ENCODE measurements around the gene RMI1.
A peak's percentile ranks its signal among the peaks of the same experiment; 100 is the strongest.

RMI1 gene

DNA sequence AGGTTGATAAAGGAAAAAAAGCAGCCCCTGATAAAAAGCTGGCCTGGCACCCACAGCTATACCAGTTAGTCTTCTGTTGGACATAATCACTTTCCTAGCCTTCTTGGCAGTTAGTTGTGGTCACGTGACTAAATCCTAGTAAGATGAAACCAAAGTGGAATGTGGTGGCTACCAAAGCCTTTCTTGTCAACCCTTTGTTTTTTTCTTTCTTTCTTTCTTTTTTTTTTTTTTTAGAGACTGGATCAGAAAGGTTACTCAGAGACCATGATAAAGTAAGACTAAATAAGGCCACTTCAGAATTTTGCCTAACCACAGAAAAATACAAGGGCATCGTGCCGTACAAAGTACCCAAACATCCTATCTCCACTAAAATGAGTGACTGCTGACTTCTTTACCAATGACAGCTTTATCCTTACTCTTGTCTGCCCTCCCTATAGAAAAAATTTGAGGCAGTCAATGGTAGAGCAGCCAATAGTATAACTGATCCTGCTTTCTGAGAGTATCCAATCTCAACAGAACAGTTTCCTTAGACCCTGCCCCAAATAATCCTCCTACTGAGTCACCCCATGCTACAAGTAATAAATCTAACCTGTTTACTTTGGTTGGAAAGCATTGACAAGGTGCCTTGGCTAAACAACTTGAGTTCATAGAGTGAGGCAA, 45.2 kb upstream of the RMI1 start:
- H3K27ac ChIP-seq (ENCODE audit: extremely low read depth, low read depth, low read length): no peak overlapping the region
- 0 out of 2 replicates have a peak, but pooled peaks have one; percentile 33 for TF ChIP-seq ZNF335 (tag by site-specific recombination; conservative IDR thresholded peaks at IDR 0.05)
- no peak for TF ChIP-seq ZNF311 (tag by site-specific recombination; IDR thresholded peaks at IDR 0.05; ENCODE audit: borderline replicate concordance)
- peak; percentile 65; the same call in 1 of the 2 replicates for TF ChIP-seq ZNF133 (tag by site-specific recombination; IDR thresholded peaks at IDR 0.05)
- TF ChIP-seq ZEB2 (tag by site-specific recombination; IDR thresholded peaks at IDR 0.05): no peak
- TF ChIP-seq, protein P1, sequence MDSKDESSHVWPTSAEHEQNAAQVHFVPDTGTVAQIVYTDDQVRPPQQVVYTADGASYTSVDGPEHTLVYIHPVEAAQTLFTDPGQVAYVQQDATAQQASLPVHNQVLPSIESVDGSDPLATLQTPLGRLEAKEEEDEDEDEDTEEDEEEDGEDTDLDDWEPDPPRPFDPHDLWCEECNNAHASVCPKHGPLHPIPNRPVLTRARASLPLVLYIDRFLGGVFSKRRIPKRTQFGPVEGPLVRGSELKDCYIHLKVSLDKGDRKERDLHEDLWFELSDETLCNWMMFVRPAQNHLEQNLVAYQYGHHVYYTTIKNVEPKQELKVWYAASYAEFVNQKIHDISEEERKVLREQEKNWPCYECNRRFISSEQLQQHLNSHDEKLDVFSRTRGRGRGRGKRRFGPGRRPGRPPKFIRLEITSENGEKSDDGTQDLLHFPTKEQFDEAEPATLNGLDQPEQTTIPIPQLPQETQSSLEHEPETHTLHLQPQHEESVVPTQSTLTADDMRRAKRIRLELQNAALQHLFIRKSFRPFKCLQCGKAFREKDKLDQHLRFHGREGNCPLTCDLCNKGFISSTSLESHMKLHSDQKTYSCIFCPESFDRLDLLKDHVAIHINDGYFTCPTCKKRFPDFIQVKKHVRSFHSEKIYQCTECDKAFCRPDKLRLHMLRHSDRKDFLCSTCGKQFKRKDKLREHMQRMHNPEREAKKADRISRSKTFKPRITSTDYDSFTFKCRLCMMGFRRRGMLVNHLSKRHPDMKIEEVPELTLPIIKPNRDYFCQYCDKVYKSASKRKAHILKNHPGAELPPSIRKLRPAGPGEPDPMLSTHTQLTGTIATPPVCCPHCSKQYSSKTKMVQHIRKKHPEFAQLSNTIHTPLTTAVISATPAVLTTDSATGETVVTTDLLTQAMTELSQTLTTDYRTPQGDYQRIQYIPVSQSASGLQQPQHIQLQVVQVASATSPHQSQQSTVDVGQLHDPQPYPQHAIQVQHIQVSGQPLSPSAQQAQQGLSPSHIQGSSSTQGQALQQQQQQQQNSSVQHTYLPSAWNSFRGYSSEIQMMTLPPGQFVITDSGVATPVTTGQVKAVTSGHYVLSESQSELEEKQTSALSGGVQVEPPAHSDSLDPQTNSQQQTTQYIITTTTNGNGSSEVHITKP (tag by site-specific recombination; IDR thresholded peaks at IDR 0.05): peak; percentile 40; the same call in 1 of the 2 replicates
- TF ChIP-seq, protein P2, sequence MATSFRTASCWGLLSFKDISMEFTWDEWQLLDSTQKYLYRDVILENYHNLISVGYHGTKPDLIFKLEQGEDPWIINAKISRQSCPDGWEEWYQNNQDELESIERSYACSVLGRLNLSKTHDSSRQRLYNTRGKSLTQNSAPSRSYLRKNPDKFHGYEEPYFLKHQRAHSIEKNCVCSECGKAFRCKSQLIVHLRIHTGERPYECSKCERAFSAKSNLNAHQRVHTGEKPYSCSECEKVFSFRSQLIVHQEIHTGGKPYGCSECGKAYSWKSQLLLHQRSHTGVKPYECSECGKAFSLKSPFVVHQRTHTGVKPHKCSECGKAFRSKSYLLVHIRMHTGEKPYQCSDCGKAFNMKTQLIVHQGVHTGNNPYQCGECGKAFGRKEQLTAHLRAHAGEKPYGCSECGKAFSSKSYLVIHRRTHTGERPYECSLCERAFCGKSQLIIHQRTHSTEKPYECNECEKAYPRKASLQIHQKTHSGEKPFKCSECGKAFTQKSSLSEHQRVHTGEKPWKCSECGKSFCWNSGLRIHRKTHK (tag by site-specific recombination; IDR thresholded peaks at IDR 0.05): no peak
- H3K4me3 ChIP-seq (ENCODE audit: low read depth, low read length): no peak overlapping the region
- H3K4me1 ChIP-seq (ENCODE audit: control insufficient read depth, insufficient read depth, low read length): 0 out of 2 replicates have a peak, but pooled peaks cover 2% of the 10 kb centered on the region
- H3K9me3 ChIP-seq (ENCODE audit: control insufficient read depth, insufficient read depth, low read depth, low read length): no peaks in the 10 kb centered on the region
- ChIA-PET CTCF (interaction anchor here (0.6 to 2.0 kb wide), 5 partner anchors 8 to 483 kb away, joined by 3 to 16 read pairs (median 4); no protein-coding TSS in a partner anchor), POLR2A (interaction anchor here (1.2 kb wide), 1 partner anchor 45 kb away, joined by 3 read pairs; the partner anchor contains the start of gene HNRNPK)
- peaks cover 13 to 24% of the 10 kb centered on the region in 2 experiments; a peak in 2 of 3 replicates for H3K36me3 ChIP-seq (ENCODE audit: control insufficient read depth in 2 of 2, insufficient read depth in 1 of 2, low read length in 2 of 2)

DNA sequence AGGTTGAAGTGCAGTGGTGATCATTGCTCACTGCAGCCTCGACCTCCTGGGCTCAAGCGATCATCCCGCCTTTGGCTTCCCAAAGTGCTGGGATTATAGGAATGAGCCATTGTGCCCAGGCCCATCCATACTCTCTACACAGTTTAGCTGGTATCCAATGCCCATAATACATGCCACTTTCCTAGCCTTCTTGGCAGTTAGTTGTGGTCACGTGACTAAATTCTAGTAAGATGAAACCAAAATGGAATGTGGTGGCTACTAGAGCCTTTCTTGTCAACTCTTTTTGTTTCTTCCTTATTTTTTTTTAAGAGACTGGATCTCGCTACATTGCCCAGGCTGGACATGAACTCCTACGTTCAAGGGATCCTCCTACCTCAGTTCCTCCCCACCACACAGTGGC, 44.1 kb upstream of the RMI1 start:
- Histone ChIP-seq H3K4me3 (ENCODE audit: low read depth, low read length) (no peak overlapping the region), H3K27ac (ENCODE audit: extremely low read depth, low read depth, low read length) (no peak overlapping the region), H3K36me3 (ENCODE audit: control insufficient read depth in 2 of 2, insufficient read depth in 1 of 2, low read length in 2 of 2) (peaks cover 13 to 35% of the 10 kb centered on the region in 2 experiments; a peak in 2 of 3 replicates), H3K9me3 (ENCODE audit: control insufficient read depth, insufficient read depth, low read depth, low read length) (no peaks in the 10 kb centered on the region), H3K4me1 (ENCODE audit: control insufficient read depth, insufficient read depth, low read length) (0 out of 2 replicates have a peak, but pooled peaks cover 2% of the 10 kb centered on the region)
- TF ChIP-seq ZNF747 (tag by site-specific recombination; IDR thresholded peaks at IDR 0.05) (no peak), KLF7 (tag by site-specific recombination; IDR thresholded peaks at IDR 0.05; ENCODE audit: borderline replicate concordance) (no peak)
- TF ChIP-seq, protein P3, sequence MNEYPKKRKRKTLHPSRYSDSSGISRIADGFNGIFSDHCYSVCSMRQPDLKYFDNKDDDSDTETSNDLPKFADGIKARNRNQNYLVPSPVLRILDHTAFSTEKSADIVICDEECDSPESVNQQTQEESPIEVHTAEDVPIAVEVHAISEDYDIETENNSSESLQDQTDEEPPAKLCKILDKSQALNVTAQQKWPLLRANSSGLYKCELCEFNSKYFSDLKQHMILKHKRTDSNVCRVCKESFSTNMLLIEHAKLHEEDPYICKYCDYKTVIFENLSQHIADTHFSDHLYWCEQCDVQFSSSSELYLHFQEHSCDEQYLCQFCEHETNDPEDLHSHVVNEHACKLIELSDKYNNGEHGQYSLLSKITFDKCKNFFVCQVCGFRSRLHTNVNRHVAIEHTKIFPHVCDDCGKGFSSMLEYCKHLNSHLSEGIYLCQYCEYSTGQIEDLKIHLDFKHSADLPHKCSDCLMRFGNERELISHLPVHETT (tag by site-specific recombination; IDR thresholded peaks at IDR 0.05): no peak
- ChIA-PET POLR2A (interaction anchor here (1.2 to 1.3 kb wide), 2 partner anchors 16 to 325 kb away, joined by 3 to 4 read pairs; no protein-coding TSS in a partner anchor), CTCF (interaction anchor here (0.7 to 2.0 kb wide), 9 partner anchors 10 to 625 kb away, joined by 3 to 16 read pairs (median 4); no protein-coding TSS in a partner anchor)

DNA sequence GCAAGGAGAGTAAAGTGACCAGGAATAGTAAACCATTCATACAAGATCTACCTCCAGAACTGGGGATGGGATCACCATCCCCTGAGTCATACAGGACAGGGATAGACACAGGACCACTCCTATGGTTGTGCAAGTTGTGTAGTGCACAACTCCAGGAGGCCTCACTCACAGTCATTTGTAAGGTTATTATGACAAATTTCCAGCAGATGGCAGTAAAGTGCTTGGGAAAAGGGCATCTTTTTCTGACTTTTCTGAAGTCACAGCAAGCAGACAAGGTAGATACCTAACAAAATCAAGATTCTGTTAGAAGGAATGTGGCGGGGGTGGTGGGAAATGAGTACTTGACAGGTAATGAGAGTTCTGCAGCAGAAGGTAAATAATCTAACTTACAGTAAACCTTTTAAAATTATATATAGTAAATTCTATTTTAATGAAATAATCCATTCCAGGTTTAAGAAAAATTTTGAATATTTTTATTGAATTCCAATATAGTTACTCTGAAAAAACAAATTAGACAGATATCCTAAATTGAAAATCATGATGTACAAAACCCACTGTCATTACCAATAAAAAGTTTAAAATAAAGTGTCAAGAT, 42.6 kb upstream of the RMI1 start:
- ChIA-PET CTCF (interaction anchor here (0.7 to 1.4 kb wide), 11 partner anchors 13 to 378 kb away, joined by 3 to 23 read pairs (median 5); no protein-coding TSS in a partner anchor), POLR2A (interaction anchor here (1.3 kb wide), 1 partner anchor 18 kb away, joined by 3 read pairs; no protein-coding TSS in a partner anchor)
- H3K36me3 ChIP-seq (ENCODE audit: control insufficient read depth in 2 of 2, insufficient read depth in 1 of 2, low read length in 2 of 2): peaks cover 13 to 49% of the 10 kb centered on the region in 2 experiments; a peak in 2 of 3 replicates
- peak; percentile 85 for TF ChIP-seq ZNF654 (tag by site-specific recombination; IDR thresholded peaks at IDR 0.05; ENCODE audit: low read depth)
- no peak for TF ChIP-seq ZSCAN23 (tag by site-specific recombination; IDR thresholded peaks at IDR 0.05)
- H3K27ac ChIP-seq (ENCODE audit: extremely low read depth, low read depth, low read length): no peak overlapping the region
- H3K9me3 ChIP-seq (ENCODE audit: control insufficient read depth, insufficient read depth, low read depth, low read length): no peaks in the 10 kb centered on the region
- H3K4me3 ChIP-seq (ENCODE audit: low read depth, low read length): no peak overlapping the region
- 0 out of 2 replicates have a peak, but pooled peaks cover 2% of the 10 kb centered on the region for H3K4me1 ChIP-seq (ENCODE audit: control insufficient read depth, insufficient read depth, low read length)

Measured in HEK293 (cell line).